Liver (tissue), 3 donors: Measurements from ENCODE around the gene CHN1.

Source experiments
- GABPA ChIP-seq, 2 donors: IDR thresholded peaks in 1 of 2; conservative IDR thresholded peaks in 1 of 2; 2 replicates each; pipeline ENCODE4 v1.6.1; 2016; ENCODE audit warnings: antibody characterized with exemption in 2 of 2, mild to moderate bottlenecking in 1 of 2, moderate library complexity in 1 of 2
- TF ChIP-seq, protein P1 (sequence below): IDR thresholded peaks from 2 replicates; pipeline ENCODE4 v1.6.1; 2016; ENCODE audit warnings: antibody characterized with exemption, mild to moderate bottlenecking
- TF ChIP-seq, protein P2 (sequence below): fragments of 150-350 bp; IDR thresholded peaks from 2 replicates; pipeline ENCODE4 v1.5.1; 2017; ENCODE audit warnings: improper control_type of control experiment, low read depth, low read length; ENCODE audit not compliant: missing input control
- TF ChIP-seq, protein P3 (sequence below): IDR thresholded peaks from 2 replicates; pipeline ENCODE4 v1.6.1; 2016; ENCODE audit warnings: antibody characterized with exemption
- donor health status: healthy.
- donor health status: healthy.

DNA sequence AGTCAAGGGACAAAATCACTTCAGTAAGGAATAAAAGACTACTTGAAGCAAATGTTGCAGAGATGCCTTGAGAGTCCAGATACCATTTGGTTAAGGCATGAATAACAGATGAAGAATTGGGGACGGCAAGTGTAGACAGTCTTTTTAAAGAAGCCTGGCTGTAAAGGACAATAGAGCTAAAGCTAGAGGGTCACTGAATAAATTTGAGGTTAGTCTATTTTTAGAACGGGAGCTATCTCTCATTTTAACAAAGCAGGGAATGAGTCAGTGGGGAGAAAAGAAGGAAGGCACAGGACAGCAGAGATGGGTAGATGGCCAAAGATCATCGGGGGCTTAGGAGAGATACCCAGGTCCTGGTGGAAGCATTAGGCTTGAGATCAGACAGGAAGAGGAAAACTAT, 30.6 kb upstream of the CHN1 start:
- TF ChIP-seq, protein P1, sequence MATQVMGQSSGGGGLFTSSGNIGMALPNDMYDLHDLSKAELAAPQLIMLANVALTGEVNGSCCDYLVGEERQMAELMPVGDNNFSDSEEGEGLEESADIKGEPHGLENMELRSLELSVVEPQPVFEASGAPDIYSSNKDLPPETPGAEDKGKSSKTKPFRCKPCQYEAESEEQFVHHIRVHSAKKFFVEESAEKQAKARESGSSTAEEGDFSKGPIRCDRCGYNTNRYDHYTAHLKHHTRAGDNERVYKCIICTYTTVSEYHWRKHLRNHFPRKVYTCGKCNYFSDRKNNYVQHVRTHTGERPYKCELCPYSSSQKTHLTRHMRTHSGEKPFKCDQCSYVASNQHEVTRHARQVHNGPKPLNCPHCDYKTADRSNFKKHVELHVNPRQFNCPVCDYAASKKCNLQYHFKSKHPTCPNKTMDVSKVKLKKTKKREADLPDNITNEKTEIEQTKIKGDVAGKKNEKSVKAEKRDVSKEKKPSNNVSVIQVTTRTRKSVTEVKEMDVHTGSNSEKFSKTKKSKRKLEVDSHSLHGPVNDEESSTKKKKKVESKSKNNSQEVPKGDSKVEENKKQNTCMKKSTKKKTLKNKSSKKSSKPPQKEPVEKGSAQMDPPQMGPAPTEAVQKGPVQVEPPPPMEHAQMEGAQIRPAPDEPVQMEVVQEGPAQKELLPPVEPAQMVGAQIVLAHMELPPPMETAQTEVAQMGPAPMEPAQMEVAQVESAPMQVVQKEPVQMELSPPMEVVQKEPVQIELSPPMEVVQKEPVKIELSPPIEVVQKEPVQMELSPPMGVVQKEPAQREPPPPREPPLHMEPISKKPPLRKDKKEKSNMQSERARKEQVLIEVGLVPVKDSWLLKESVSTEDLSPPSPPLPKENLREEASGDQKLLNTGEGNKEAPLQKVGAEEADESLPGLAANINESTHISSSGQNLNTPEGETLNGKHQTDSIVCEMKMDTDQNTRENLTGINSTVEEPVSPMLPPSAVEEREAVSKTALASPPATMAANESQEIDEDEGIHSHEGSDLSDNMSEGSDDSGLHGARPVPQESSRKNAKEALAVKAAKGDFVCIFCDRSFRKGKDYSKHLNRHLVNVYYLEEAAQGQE: no peak
- TF ChIP-seq, protein P2, sequence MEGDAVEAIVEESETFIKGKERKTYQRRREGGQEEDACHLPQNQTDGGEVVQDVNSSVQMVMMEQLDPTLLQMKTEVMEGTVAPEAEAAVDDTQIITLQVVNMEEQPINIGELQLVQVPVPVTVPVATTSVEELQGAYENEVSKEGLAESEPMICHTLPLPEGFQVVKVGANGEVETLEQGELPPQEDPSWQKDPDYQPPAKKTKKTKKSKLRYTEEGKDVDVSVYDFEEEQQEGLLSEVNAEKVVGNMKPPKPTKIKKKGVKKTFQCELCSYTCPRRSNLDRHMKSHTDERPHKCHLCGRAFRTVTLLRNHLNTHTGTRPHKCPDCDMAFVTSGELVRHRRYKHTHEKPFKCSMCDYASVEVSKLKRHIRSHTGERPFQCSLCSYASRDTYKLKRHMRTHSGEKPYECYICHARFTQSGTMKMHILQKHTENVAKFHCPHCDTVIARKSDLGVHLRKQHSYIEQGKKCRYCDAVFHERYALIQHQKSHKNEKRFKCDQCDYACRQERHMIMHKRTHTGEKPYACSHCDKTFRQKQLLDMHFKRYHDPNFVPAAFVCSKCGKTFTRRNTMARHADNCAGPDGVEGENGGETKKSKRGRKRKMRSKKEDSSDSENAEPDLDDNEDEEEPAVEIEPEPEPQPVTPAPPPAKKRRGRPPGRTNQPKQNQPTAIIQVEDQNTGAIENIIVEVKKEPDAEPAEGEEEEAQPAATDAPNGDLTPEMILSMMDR: no peak
- TF ChIP-seq, protein P3, sequence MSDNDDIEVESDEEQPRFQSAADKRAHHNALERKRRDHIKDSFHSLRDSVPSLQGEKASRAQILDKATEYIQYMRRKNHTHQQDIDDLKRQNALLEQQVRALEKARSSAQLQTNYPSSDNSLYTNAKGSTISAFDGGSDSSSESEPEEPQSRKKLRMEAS: no peak
- TF ChIP-seq GABPA (IDR thresholded peaks at IDR 0.05 in 1 of 2, conservative IDR thresholded peaks at IDR 0.05 in 1 of 2): no peak
